WI38 (cell line): ENCODE results near the gene OVOL1.

Experiments
- H3K4me3 ChIP-seq: 2 replicates; pipeline ENCODE4 v1.5.1; 2011; ENCODE audit warnings: low read depth, mild to moderate bottlenecking, control low read depth, low read length
- TF ChIP-seq, protein P1 (sequence below): IDR thresholded peaks from 2 replicates; pipeline ENCODE4 v1.5.1; 2012; ENCODE audit warnings: low read depth, mild to moderate bottlenecking, control low read depth, low read length

The OVOL1 gene

DNA sequence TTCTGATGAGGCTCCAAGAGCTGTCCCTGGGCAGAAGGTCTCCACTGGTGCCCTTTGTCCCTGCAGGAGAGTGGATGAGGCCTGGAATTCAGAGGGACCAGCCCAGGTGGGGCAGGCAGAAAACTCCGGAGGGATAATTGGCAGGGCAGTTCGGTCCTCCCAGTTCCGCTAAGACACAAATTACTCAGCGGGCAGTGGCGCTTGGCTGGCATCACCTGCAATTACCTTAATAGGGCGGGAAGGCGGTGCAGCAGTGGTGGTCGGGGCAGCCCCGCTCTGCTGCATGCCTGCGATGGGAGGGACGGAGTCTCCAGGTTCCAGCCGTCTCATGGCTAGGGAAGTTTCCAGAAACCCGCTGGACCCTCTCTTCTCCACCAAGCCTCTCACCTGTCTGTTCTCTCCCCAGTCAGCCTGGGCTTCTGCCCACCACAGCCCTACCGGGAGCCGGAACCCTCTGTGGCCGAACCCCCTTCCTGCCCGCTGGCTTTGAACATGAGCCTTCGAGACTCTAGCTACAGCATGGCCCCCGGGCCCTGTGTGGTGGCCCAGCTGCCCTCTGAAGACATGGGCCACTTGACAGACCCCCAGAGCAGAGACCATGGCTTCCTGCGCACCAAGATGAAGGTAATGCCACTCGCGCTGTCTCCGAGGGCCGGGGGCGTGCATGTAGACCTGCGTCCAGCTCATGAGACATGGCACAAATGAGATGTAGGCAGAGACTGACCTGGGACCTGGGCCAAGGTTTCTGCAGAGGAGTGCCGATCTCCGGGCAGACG lies 7.0 kb downstream of the OVOL1 start:
- no peak overlapping the region for H3K4me3 ChIP-seq
- TF ChIP-seq, protein P1, sequence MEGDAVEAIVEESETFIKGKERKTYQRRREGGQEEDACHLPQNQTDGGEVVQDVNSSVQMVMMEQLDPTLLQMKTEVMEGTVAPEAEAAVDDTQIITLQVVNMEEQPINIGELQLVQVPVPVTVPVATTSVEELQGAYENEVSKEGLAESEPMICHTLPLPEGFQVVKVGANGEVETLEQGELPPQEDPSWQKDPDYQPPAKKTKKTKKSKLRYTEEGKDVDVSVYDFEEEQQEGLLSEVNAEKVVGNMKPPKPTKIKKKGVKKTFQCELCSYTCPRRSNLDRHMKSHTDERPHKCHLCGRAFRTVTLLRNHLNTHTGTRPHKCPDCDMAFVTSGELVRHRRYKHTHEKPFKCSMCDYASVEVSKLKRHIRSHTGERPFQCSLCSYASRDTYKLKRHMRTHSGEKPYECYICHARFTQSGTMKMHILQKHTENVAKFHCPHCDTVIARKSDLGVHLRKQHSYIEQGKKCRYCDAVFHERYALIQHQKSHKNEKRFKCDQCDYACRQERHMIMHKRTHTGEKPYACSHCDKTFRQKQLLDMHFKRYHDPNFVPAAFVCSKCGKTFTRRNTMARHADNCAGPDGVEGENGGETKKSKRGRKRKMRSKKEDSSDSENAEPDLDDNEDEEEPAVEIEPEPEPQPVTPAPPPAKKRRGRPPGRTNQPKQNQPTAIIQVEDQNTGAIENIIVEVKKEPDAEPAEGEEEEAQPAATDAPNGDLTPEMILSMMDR: no peak

GRCh38 chr11:65794570-65795510 lies 8.0 kb downstream of the OVOL1 start:
- TF ChIP-seq, protein P1: no peak
- no peak overlapping the region for H3K4me3 ChIP-seq

GRCh38 chr11:65796726-65797601 lies 10.1 kb downstream of the OVOL1 start:
- H3K4me3 ChIP-seq: no peak overlapping the region
- TF ChIP-seq, protein P1: no peak

GRCh38 chr11:65797711-65798110 lies 10.8 kb downstream of the OVOL1 start:
- no peak overlapping the region for H3K4me3 ChIP-seq
- TF ChIP-seq, protein P1: no peak

DNA sequence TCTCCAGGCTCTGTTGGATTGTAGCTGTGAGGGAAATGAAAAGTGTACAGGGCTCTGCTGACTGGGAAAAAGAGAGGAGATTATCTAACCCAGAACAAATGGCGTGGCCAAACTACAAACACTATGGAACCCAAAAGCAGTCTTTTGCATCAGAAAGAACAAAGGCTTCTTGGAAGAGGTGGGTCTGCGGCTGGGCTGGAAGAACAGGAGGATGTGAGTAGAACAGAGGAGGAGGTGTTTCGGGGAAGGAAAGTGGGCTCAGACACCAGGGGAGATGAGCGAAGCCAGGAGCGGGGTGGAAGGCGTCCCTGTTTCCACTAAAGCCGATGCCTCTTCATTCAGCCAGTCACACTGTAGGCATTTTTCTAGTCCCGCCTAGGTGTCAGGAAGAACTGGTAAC lies 12.0 kb downstream of the OVOL1 start:
- TF ChIP-seq, protein P1: no peak
- H3K4me3 ChIP-seq: no peak overlapping the region

- no peak overlapping the region for H3K4me3 ChIP-seq
- TF ChIP-seq, protein P1: no peak
Observed at GRCh38 chr11:65801153-65801987, 14.5 kb downstream of the OVOL1 start.
